GM23248 (cell line): ENCODE data around the gene PSORS1C1.

Experiments used
- EZH2 ChIP-seq: fragments of 200-600 bp; sonication (generic); IDR thresholded peaks from 2 replicates; pipeline ENCODE4 v1.6.1; 2018; ENCODE audit warnings: antibody characterized with exemption, mild to moderate bottlenecking; ENCODE audit not compliant: insufficient read depth, poor library complexity, severe bottlenecking
- EZH2phosphoT487 ChIP-seq: fragments of 200-600 bp; sonication (generic); IDR thresholded peaks from 2 replicates; pipeline ENCODE4 v1.6.1; 2018; ENCODE audit warnings: antibody characterized with exemption, moderate library complexity, mild to moderate bottlenecking, low read depth; ENCODE audit not compliant: insufficient read depth

GRCh38 chr6:31144296-31144969 is 29.8 kb downstream of the PSORS1C1 start:
- TF ChIP-seq EZH2 (no peak), EZH2phosphoT487 (no peak)
